Left lobe of liver (tissue), 2 donors: Measurements from ENCODE around the gene SEC11C. TPM values are rescaled to one million over a fixed set of nuclear protein-coding genes. Genes with fewer than 3 reads are reported as not detected.
"Not testable (repeated sequence)": the region's sequence is repeated elsewhere in the genome, so short reads cannot be mapped to it uniquely, and the experiment has no call there.

ENCODE experiments used
- ATAC-seq: fragments of 200-7000 bp; cut with Tn5 transposase; one replicate; pipeline ENCODE4 v1.9.1; 2020; ENCODE audit warnings: mild to moderate bottlenecking, moderate library complexity
- DNase-seq: peaks from one replicate; pipeline ENCODE4 v3.0.0-alpha.2; 2020; ENCODE audit warnings: low spot score
- total RNA-seq: library from RNA; stranded (reverse); gene quantifications from one replicate; pipeline ENCODE4 v1.2.1, GENCODE V29; 2021
- donor health status: DM: no; HTN: no; CAD: no; lungs with moderate emphysema.
- donor health status: DM: no; HTN: yes; CAD: no.

Gene SEC11C
- 94.7 TPM for total RNA-seq

DNA sequence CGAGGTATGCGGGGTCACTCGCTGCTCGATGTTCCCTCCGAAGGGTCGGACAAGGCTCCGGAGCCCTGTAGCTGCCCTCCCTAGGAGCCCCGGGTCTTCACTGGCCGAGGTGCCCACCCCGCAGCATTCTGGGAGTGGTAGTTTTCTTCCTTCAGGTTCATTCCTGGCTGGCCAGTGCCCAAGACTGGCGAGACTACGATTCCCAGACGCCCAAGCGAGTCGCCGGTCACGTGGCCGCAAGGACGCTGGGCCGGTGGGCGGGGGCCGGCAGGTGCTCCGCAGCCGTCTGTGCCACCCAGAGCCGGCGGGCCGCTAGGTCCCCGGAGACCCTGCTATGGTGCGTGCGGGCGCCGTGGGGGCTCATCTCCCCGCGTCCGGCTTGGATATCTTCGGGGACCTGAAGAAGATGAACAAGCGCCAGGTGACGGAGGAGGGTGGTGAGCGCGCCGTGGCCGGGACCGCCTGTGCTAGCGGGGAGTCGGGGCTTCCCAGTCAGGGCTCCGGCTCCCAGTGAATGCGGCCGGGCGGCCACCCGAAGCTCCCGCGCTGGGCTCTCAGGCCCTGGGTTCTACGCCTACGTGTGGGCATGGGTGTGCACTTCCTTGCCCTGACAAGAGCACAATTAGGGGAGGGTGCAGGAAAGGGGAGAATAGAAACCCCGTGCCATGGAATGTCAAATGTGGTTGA lies at the start of gene SEC11C:
Gene SEC11C (plus strand): TSS at position 270 of the 687 bp plus-strand sequence. CDS start 65 bp downstream, at position 335.
- ATAC-seq (peak; percentile 90), DNase-seq (peak; percentile 99)

GRCh38 chr18:59090966-59091603 lies 48.6 kb upstream of the SEC11C start:
- no peak for DNase-seq
- no peak for ATAC-seq

DNA sequence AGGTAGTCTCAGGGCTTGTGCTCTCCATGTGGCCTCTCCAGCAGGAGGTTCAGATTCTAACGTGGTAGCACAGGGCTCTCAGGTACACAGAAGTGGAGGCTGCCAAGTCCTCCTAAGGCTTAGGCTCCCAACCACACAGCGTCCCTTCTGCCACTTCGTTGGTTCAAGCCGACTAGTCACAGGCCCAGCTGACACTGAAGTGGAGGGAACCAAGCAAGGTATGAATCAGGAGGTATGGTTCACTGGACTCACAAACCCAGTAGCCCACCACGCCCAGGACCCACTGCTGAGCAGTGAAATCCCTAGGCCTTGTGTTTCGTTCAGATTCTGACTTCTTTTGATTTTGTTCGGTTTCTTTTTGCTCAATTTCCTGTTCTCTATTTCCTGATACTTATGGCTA lies 46.0 kb upstream of the SEC11C start:
- DNase-seq (no peak), ATAC-seq (no peak)

- no peak for ATAC-seq
- no peak for DNase-seq
Observed at GRCh38 chr18:59094569-59094968, 45.1 kb upstream of the SEC11C start.

DNA sequence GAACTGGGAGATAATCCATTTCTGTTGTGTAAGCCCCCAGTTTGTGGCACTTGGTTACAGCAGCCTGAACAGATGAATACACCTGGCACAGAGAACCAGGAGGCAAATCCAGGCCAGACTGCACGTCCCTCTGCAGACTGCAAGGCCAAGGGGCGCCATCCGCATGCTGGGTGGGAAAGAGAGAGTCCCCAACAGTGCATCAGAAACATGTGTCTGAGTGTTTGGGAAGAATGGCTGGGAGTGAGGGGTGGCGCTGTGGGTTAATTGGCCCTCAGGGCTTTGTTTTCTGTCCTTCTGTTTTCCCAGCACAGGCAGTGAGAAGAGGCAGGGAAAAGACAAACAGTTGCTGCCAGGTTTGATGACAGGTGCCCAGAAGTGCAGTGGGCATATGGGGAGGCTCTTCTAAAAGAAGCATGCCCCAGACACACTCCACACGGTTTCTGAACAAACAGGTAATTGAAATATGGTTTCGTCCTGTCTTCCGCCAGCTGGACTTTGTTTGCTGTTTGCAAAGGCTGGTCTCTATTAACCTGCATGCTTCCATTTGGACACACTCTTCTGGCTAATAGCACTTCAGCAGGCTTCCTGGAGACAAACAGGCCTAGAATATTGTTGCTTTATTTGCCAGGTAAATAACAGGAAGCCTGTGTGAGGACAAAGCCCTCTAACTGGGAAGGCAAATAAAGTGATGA lies 43.4 kb upstream of the SEC11C start:
- DNase-seq (no peak), ATAC-seq (peak; percentile 52)

DNA sequence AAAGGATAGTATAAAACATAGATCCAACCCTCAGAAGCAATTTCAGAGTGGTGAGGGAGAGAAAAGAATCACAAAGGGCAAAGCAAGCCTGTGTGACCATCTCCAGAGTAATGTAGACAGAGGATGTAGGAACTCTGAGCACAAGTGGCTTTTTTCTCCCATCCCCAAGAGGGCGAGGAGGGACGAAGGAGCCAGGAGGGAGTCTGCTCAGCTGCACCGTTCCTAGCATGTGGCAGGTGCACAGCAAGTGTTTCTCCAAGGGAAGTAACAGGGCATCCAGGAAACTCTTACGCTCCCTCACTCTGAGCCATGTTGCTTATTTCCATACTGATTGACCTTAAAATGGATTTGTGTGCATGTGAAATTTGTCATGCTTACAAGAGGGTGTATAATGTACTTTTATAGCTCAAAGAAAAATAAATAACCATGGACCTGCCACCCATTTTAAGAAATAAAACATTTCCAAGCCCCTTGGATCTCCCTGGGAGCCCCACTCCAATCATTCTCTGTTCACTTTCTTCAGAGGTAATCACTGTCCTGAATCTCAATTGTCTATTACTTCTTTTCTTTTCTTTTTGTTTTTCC lies 37.8 kb upstream of the SEC11C start:
- ATAC-seq (no peak), DNase-seq (no peak)

GRCh38 chr18:59109375-59109774 lies 30.3 kb upstream of the SEC11C start:
- DNase-seq = no peak
- no peak for ATAC-seq

GRCh38 chr18:59114160-59114559 lies 25.5 kb upstream of the SEC11C start:
- DNase-seq (no peak), ATAC-seq (no peak)

DNA sequence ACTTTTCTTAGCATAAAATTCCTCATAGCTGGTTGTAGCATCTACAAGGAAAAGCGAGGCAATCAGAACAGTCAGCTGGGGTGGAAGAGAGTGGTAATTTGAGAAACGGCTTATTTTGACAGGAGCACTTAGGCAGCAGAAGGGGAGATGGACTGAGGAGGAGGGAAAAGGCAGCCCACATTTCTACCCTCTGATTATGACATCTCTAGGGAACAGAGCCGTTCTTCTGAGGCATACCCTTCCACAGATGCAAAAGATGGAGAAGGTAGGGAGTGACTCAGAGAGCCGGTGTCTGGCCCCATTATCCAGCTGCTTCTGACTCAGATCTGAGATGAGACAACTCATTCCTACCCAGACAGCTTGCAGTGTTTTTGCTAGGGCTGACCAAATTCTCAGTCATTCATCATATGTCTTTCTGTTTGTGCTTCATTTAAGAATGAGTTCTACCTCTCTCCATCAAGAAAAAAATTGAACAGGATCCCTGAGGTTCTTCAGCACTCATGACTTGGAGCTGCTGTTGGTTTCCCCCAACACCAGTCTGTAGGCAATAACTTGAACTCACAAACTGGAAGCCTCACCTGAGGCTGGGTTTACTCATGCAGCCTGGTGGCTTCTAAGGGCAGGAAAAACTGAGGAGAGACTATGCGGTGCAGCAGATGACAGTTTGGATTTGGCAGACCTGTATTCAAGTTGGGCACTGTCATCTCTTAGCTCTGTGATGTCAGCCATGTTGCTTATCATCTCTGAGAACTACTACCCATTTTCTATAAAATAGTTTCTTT lies 15.9 kb upstream of the SEC11C start:
- DNase-seq = no peak
- no peak for ATAC-seq

DNA sequence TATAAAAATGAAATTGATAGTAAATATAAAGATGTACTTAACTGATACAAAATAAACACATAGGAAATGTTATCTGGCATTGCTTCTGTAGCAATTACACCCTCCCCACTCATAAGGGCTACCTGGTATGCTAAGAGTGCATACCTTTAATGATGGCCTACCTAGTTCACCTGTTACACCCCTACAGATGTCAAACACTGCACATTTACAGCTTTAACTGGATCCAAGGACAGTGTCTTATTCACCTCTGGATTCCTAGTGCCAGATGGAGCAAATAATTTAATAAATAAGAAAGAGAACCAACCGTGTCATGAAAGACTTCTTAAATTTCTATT lies 15.3 kb upstream of the SEC11C start:
- no peak for ATAC-seq
- DNase-seq = no peak

DNA sequence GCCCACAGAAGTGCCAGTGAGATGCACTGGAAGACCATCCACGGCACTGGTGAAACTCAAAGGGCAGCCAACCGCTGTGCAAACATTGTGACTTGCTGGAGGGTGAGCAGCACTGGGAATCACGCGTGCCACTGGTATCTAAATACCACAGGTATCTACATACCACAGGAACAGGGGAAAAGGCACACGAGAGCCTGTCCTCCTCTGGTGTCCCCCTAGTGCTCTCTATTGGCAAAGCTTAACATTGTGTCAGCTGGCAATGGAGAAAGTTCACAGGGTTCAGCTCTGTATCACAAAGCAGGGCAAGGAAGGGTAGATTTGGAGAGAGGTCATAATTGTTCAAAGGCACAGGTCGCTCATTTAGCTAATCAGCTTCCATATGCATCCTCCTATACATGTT lies 12.6 kb upstream of the SEC11C start:
- ATAC-seq (no peak), DNase-seq (no peak)

- ATAC-seq (no peak), DNase-seq (no peak)
Observed at GRCh38 chr18:59129951-59130703, 9.6 kb upstream of the SEC11C start.

GRCh38 chr18:59132810-59133465 lies 6.7 kb upstream of the SEC11C start:
- DNase-seq (no peak), ATAC-seq (no peak)

DNA sequence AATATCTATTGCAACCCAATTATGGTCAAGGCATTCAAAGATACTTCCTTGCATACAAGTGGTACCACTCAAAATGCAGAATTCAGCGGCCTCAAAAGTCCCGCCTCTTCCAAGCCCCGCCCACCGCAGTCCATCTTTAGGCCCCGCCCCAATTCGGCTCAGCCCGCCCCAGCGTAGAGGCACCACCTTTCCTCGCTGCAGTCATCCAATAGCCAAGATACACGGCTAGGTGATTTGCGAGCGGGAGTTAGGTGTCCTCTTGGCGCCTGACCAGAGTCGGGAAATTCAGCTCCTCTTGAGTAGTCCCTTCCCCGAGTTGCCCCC lies 431 bp upstream of the SEC11C start:
- DNase-seq = peak; percentile 91
- peak; percentile 86 for ATAC-seq

DNA sequence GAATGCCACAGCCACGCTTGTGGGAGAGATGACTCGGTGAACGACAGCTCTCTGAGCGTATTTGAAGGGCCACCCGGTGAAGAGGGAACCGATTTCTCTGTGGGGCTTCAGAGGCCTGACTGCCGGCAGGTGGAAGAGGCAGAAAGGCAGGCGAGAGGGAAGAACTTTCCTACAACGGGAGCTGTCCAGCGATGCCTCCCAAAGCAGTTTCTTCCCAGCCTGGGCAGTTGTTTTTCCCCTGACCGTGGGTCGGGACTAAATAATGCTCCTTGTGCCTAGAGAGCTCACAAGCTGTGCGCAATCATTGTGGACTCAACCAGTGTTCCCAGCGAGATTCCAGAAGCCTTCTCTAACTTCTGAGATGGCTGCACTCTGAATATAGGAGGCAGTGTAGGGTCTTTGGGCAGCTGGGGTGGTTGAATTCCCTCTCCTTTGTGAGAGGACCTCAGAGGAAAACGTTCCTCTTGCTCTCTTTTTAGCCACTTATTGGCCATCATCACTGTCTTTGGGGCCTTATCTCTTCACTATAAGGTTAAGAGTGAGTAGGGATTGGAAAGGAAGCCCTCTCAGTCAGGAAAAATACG lies 710 bp downstream of the SEC11C start:
- ATAC-seq = peak; percentile 49
- peak; percentile 51 for DNase-seq

DNA sequence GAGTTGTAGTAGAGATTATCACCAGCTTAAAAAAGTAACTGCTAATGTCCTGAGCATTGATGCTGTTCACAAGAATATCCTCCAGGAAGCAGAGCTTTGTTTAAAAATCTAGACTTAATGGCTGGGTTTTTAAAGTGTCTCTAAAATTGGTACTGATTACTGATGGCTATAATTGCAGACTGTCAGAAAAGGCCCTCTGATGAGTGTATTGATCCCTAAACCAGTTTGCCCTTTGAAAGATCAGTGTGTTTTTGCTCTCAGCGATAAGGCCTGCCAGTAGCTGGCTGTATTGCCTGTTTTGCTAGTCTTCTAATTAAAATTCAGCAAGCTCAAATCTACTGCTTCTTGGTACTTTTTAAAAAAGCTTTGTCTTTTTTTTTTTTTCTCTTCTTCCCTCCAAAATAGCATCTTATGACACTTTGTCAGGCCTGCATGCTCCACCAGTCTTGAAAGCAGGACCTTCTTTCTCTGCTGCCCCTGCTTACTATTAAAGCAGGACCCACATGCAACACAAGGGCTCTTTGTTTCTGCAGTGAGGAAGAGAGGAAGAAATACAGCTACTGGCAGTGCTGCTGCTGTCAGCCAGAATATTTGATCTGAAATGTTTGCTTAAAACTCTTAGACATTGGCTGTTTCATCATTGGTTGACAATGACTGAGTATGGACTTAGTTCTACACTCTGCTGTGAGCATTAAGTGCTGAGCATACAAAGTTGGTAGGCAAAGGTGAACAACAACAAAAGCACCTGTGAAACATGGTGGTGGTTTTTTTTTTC lies 1.8 kb downstream of the SEC11C start:
- DNase-seq (no peak), ATAC-seq (peak; percentile 45)

DNA sequence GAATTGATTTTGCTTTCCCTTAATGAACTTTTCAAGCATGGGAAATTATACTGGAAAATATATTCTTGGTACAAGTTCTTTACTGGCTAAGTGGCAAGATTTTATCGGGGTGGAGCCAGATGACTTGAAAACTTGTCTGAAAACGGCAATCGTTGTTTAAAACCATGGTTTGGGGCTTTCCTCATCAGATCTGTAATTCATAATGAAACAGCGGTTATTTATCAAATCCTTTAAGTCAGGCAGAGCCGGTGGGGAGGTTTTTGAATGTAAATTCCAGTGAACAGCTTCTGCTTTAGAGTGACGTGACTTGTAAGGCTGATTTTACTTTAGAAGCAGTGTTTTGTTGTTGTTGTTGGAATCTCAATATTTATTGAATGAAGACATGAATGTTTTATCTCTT lies 2.6 kb downstream of the SEC11C start:
- ATAC-seq (no peak), DNase-seq (no peak)

DNA sequence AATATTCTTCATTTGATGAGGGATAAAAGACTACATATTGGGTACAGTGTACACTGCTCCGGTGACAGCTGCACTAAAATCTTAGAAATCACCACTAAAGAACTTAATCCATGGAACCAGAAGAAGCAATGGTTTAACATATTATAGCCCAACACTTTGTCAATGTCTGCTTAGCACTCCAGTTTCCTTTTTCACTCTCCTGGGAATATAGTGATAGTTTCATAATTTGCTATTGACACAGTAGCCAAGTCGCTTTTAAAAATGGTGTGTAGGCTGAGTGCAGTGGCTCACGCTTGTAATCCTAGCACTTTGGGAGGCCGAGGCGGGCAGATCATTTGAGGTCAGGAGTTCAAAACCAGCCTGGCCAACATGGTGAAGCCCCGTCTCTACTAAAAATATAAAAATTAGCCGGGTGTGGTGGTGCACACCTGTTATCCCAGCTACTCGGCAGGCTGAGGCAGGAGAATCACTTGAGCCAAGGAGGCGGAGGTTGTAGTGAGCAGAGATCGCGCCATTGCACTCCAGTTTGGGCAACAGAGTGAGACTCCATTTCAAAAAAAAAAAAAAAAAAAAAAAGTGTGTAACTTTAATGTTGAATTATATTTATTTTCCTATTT lies 3.2 kb downstream of the SEC11C start:
- not testable (repeated sequence) for ATAC-seq, DNase-seq
